Heart left ventricle (tissue), 16 donors: ENCODE data around the gene FLYWCH1. TPM values are rescaled to one million over a fixed set of nuclear protein-coding genes. Genes with fewer than 3 reads are reported as not detected.
A peak's percentile ranks its signal among the peaks of the same experiment; 100 is the strongest.

Experiments
- ATAC-seq, 4 donors: fragments of 200-7000 bp; cut with Tn5 transposase; one replicate each; pipeline ENCODE4 v1.9.1; 2020 to 2022; ENCODE audit warnings: moderate library complexity in 4 of 4, mild to moderate bottlenecking in 3 of 4, moderate number of reproducible peaks in 1 of 4
- DNase-seq, 5 donors: peaks; one replicate each; pipeline ENCODE4 v3.0.0-alpha.2; 2020
- H3K27ac ChIP-seq, 12 donors: fragments of 200-600 bp; sonication (generic) in 4 of 12; one replicate each; pipeline versions ENCODE4 v1.5.0 to v1.8.0; 2016 to 2022; ENCODE audit warnings: mild to moderate bottlenecking in 2 of 12
- H3K27me3 ChIP-seq, 9 donors: fragments of 200-600 bp; sonication (generic) in 2 of 9; one replicate each; pipeline versions ENCODE4 v1.5.1 to v1.8.0; 2016 to 2022; ENCODE audit warnings: mild to moderate bottlenecking in 3 of 9
- H3K36me3 ChIP-seq, 9 donors: fragments of 200-600 bp; sonication (generic) in 2 of 9; one replicate each; pipeline versions ENCODE4 v1.5.0 to v1.8.0; 2018 to 2022; ENCODE audit warnings: mild to moderate bottlenecking in 2 of 9
- H3K4me1 ChIP-seq, 12 donors: fragments of 200-600 bp; sonication (generic) in 4 of 12; one replicate each; pipeline versions ENCODE4 v1.5.0 to v1.8.0; 2016 to 2022; ENCODE audit warnings: mild to moderate bottlenecking in 3 of 12
- H3K4me3 ChIP-seq, 12 donors: fragments of 200-600 bp; sonication (generic) in 4 of 12; one replicate each; pipeline versions ENCODE4 v1.5.0 to v1.8.0; 2017 to 2022; ENCODE audit warnings: mild to moderate bottlenecking in 9 of 12, moderate library complexity in 4 of 12
- H3K9me3 ChIP-seq, 12 donors: fragments of 200-600 bp; sonication (generic) in 4 of 12; one replicate each; pipeline versions ENCODE4 v1.5.0 to v1.8.0; 2016 to 2022; ENCODE audit warnings: mild to moderate bottlenecking in 1 of 12
- POLR2A ChIP-seq, 2 donors: fragments of 450-650 bp; IDR thresholded peaks; one replicate each; pipeline ENCODE4 v1.6.1; 2017; ENCODE audit warnings: antibody characterized with exemption in 2 of 2, mild to moderate bottlenecking in 2 of 2, moderate library complexity in 2 of 2
- WGBS, 4 donors: extraction: QIAGEN DNeasy Blood & Tissue Kit in 2 of 4; methylation state at CpG; one replicate each; pipeline versions ENCODE4 v1.1.5 to v1.1.7; 2013 to 2018; 5-methylcytosine and 5-hydroxymethylcytosine counted together
- intact Hi-C, 10 donors: fragments of 100-400 bp; cut with DNase I; formaldehyde crosslinking; loops; one replicate each; pipeline versions ENCODE4 v1.11.1 to v1.14.2; 2022
- polyA plus RNA-seq, 2 donors: library from polyadenylated mRNA; stranded (reverse); fragments of 200-250 nt; gene quantifications; one replicate each; pipeline ENCODE4 v1.2.3, GENCODE V29; 2013
- total RNA-seq, 9 donors: library from RNA; depleted of rRNA in 2 of 9; stranded (reverse); fragments of >200 nt in 2 of 9; fragmentation: NEBNext Ultra II Directional in 3 of 9; extraction: Animal tissue kit (Norgen Biotek cat#: 25700) in 3 of 9; gene quantifications; one replicate each; pipeline versions ENCODE4 v1.1.0 to v1.2.4, GENCODE V29; 2016 to 2023
- TF ChIP-seq, protein P1 (sequence below), 12 donors: fragments of 200-600 bp; sonication (generic) in 4 of 12; IDR thresholded peaks; one replicate each; pipeline versions ENCODE4 v1.5.0 to v1.8.0; 2018 to 2022; ENCODE audit warnings: antibody characterized with exemption in 12 of 12, mild to moderate bottlenecking in 5 of 12
- donor health status: ischemic (EF 13 %, LVEDD 7.1; RV severe dilation, severe dysfunction).
- donor health status: healthy with polysubstance abuse.
- donor health status: DM: no; HTN: yes; CAD: no.
- donor health status: DM: no; HTN: no; CAD: no.
- donor health status: ischemic (EF 25% LVEDD 6.9; RV normal size, moderate dysfunction).
- donor health status: ischemic (EF 25% LVEDD 5.7; RV mildly dilated, moderate dysfunction).
- donor health status: healthy.
- donor health status: DM: yes; HTN: yes; CAD: no.
- donor health status: ischemic (EF 35%, LVEDD 5.7; RV mildly dilated, moderate dysfunction).
- donor health status: nonischemic (EF 11% LVEDD 7.7; RV severe dilation, severe dysfunction).
- donor health status: DM: yes; HTN: yes; CAD: no.
- donor health status: PGD.
- donor health status: ischemic (EF 29% LVEDD 5.4; RV normal size, mild dysfunction).
- donor health status: nonischemic (EF 23%, LVEDD 6.1; RV moderate dilation, normal function).

FLYWCH1 gene
- total and polyA plus RNA-seq, 11 donors, result 26.3 to 48.4 (median 34.1) TPM

DNA sequence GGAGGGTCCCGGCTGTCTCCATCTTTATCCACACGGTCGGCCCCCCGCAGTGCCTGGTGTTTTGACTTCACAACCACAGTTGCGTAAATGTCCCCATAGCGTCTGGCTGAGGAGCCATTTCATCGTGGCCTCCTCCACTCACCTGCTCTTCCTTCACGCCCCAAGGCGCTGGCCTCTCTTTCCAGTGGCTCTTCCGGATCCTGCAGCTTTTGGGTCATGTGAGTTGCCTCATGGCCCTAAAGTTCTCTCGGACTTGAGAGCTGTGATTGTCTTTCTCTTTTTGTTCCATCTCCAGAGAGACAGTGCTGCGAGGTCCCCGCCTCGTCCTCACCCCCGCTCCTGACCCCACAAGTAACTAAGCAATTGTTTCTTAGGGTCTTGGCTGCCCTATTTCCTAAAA, 22.7 kb downstream of the FLYWCH1 start:
- DNase-seq, result no peak
- no peaks in the 10 kb centered on the region for H3K27me3 ChIP-seq
- no peaks in the 10 kb centered on the region for H3K4me1 ChIP-seq
- no peak overlapping the region for H3K4me3 ChIP-seq
- no peak for TF ChIP-seq POLR2A (IDR thresholded peaks at IDR 0.05)
- TF ChIP-seq, protein P1, sequence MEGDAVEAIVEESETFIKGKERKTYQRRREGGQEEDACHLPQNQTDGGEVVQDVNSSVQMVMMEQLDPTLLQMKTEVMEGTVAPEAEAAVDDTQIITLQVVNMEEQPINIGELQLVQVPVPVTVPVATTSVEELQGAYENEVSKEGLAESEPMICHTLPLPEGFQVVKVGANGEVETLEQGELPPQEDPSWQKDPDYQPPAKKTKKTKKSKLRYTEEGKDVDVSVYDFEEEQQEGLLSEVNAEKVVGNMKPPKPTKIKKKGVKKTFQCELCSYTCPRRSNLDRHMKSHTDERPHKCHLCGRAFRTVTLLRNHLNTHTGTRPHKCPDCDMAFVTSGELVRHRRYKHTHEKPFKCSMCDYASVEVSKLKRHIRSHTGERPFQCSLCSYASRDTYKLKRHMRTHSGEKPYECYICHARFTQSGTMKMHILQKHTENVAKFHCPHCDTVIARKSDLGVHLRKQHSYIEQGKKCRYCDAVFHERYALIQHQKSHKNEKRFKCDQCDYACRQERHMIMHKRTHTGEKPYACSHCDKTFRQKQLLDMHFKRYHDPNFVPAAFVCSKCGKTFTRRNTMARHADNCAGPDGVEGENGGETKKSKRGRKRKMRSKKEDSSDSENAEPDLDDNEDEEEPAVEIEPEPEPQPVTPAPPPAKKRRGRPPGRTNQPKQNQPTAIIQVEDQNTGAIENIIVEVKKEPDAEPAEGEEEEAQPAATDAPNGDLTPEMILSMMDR (IDR thresholded peaks at IDR 0.05), result no peak
- H3K36me3 ChIP-seq, result peaks cover 2 to 96% (median 81%) of the 10 kb centered on the region in 9 donors
- intact Hi-C loops, result no loop called here
- H3K9me3 ChIP-seq, result no peaks in the 10 kb centered on the region
- no peak overlapping the region for H3K27ac ChIP-seq
- ATAC-seq, result no peak
- 87 to 93% (median 89%) methylated on average over 15 of the region's 15 CpGs for WGBS, 4 donors

DNA sequence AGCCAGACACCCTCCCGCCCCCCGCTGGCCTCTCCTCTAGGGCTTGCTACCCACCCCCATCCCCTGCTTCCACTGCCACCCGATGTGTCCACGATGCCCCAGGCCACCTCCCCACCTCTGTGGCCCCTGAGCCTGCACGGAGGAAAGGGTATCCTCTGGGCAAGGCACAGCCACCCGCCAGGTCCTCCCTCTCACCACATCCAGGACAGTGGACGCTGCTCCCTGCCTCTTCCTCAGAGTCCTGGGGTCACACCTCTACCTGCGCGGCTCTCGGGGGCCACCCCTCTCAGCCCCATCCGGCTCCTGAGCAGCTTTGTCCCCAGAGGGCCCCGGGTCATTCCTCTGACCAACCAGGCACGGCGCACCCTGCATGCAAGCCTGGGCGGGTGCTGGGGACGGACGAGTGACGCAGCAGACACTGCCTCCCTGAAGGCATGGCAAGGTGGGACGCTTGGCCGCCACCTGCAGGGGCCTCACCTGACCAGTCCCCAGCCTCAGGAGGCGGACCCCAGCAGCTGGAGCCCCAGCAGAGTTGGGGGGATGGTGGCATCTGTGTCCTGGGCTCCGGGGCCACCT, 24.8 kb downstream of the FLYWCH1 start:
- no peaks in the 10 kb centered on the region for H3K9me3 ChIP-seq
- no peaks in the 10 kb centered on the region for H3K27me3 ChIP-seq
- H3K4me1 ChIP-seq, result no peaks in the 10 kb centered on the region
- H3K4me3 ChIP-seq, result no peak overlapping the region
- DNase-seq (no peak), ATAC-seq (peak in 1 of 4 donors; percentile 10)
- WGBS, 4 donors, result 87 to 94% (median 89%) methylated on average over 20 to 22 of the region's 22 CpGs
- peaks cover 0 to 96% (median 83%) of the 10 kb centered on the region in 9 donors for H3K36me3 ChIP-seq
- TF ChIP-seq, protein P1 (IDR thresholded peaks at IDR 0.05), result no peak
- no peak for TF ChIP-seq POLR2A (IDR thresholded peaks at IDR 0.05)
- intact Hi-C loops, result no loop called here
- no peak overlapping the region for H3K27ac ChIP-seq

DNA sequence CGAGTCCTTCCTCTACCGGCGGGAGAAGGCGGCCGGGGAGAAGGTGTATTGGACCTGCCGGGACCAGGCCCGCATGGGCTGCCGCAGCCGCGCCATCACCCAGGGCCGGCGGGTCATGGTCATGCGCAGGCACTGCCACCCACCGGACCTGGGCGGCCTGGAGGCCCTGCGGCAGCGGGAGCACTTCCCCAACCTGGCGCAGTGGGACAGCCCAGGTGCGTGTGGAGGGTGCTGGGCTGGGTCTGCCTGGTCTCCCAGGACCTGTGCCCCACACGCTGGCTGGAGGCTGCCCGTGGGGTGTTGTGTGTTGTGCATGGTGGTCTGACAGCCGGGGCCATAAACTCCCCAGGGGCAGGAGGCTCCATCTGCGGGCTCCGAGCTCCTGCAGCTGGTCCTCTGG, 25.4 kb downstream of the FLYWCH1 start:
- TF ChIP-seq, protein P1 (IDR thresholded peaks at IDR 0.05), result no peak
- no peak for TF ChIP-seq POLR2A (IDR thresholded peaks at IDR 0.05)
- Histone ChIP-seq H3K4me3 (no peak overlapping the region), H3K27ac (no peak overlapping the region), H3K36me3 (peaks cover 0 to 99% (median 89%) of the 10 kb centered on the region in 9 donors), H3K4me1 (no peaks in the 10 kb centered on the region), H3K27me3 (no peaks in the 10 kb centered on the region), H3K9me3 (no peaks in the 10 kb centered on the region)
- intact Hi-C loops, result no loop called here
- WGBS, 4 donors, result 91 to 100% (median 93%) methylated on average over 5 to 24 of the region's 24 CpGs
- DNase-seq (no peak), ATAC-seq (no peak)

DNA sequence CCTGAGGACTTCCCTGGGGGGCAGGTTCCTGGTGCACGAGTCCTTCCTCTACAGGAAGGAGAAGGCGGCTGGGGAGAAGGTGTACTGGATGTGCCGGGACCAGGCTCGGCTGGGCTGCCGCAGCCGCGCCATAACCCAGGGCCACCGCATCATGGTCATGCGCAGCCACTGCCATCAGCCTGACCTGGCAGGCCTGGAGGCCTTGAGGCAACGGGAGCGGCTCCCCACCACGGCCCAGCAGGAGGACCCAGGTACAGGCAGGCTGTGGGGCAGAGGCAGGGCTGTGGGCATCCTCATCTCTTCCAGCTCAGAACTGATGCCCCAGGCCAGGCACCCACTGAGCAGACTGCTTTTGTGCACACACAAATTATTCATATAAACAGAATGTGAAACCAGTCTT, 26.5 kb downstream of the FLYWCH1 start:
- intact Hi-C loops, result no loop called here
- no peak overlapping the region for H3K27ac ChIP-seq
- no peaks in the 10 kb centered on the region for H3K9me3 ChIP-seq
- no peak for TF ChIP-seq POLR2A (IDR thresholded peaks at IDR 0.05)
- TF ChIP-seq, protein P1 (IDR thresholded peaks at IDR 0.05), result no peak
- H3K27me3 ChIP-seq, result no peaks in the 10 kb centered on the region
- WGBS, 4 donors, result 94 to 95% (median 95%) methylated on average over 10 to 12 of the region's 12 CpGs
- ATAC-seq (no peak), DNase-seq (no peak)
- H3K36me3 ChIP-seq, result peaks cover 0 to 98% (median 91%) of the 10 kb centered on the region in 9 donors
- no peak overlapping the region for H3K4me3 ChIP-seq
- H3K4me1 ChIP-seq, result no peaks in the 10 kb centered on the region
